GM20431 (cell line): ENCODE results near the gene HHATL.

ENCODE experiments used
- in situ Hi-C: fragments of 300-500 bp; cut with MseI, MboI; formaldehyde crosslinking; loops from one replicate; pipeline ENCODE4 v1.15.0; 2020; ENCODE audit warnings: low sequenced_read_pairs; ENCODE audit not compliant: unreplicated experiment

The HHATL gene, protein sequence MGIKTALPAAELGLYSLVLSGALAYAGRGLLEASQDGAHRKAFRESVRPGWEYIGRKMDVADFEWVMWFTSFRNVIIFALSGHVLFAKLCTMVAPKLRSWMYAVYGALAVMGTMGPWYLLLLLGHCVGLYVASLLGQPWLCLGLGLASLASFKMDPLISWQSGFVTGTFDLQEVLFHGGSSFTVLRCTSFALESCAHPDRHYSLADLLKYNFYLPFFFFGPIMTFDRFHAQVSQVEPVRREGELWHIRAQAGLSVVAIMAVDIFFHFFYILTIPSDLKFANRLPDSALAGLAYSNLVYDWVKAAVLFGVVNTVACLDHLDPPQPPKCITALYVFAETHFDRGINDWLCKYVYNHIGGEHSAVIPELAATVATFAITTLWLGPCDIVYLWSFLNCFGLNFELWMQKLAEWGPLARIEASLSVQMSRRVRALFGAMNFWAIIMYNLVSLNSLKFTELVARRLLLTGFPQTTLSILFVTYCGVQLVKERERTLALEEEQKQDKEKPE

DNA sequence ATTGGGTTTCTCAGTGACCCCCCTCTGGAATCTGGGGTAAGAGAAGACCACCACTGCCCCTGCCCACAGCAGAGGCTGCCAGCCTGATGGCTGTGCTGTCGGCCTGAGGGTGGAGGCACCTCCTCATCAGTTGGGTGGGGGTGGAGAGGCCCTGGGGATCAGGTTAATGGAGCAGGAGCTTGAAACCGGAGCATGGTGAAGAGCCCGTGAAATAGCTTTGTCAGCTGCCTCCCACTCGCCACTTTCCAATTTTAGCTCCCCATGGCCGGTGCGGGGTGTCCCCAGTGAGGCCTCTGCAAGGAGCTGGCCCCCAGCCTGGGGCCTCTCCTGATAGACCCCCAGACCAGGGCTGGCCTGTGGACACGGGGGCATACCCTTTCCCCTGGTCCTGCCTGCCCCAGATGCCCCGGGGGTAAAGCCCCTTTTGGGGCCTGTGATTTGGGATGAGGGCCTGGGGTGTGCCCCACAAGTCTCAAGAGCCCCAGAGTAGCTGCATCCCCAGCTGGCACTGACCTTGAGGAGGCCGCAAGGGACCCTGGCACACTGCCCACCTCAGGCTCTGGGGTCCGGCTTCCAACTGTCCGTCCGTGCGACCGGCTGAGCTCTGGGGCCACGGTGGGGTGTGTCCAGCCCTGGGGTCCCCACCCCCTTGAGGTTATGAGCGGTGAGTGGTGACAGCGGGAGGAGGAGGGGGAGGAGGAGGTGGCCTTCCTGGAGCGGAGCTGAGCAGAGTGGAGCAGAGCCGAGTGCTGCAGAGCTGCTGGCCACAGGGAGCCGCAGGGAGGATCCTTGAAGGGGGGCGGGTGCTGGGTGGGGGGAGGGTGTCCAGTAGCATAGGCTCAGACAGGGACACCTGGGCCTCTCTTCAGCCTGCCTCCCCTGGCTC lies at the start of gene HHATL:
Gene HHATL, minus strand, starts transcription at position 733 of the 886 bp plus-strand sequence. CDS start 1,972 bp downstream, outside the sequence.
- in situ Hi-C loops, result no loop called here

DNA sequence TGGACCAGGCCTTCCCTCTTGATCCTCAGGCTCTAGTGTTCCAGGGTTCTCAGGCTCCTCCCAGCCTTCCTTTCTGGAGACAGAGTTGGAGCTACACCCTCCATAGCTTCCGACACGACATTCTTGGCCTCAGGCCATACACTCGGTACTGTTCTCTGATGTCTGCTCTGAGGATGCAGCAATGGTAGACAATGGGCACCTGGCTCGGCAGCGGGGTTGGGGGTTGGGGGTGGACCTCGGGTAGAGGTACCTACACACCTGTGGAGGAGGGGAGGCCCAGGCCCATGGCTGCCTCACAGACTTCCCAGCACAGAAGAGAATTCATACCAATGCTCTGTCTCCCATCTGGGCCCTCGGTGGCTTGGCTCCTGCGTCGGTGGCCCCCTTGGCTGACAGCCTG lies 49.0 kb upstream of the HHATL start:
- in situ Hi-C loops, result no loop called here

DNA sequence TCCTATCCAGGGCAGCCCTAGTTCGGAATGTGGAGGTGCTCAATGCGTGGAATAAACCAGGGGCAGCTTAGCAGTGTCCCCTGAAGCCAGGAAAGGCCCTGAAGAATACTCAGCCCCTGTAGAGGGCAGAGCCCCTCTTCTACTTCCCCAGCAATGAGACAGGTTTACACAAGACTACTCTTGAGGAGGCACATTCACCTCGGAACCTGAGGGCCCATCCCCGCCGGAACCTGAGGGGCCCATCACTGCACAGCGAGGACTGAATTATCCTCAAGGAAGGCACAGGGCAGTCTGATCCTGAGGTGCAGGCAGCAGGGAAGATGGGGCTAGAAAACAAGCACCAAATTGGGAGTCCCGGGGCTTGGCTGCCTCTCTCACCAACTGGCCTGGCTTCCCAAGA lies 48.2 kb upstream of the HHATL start:
- in situ Hi-C loops, result no loop called here

DNA sequence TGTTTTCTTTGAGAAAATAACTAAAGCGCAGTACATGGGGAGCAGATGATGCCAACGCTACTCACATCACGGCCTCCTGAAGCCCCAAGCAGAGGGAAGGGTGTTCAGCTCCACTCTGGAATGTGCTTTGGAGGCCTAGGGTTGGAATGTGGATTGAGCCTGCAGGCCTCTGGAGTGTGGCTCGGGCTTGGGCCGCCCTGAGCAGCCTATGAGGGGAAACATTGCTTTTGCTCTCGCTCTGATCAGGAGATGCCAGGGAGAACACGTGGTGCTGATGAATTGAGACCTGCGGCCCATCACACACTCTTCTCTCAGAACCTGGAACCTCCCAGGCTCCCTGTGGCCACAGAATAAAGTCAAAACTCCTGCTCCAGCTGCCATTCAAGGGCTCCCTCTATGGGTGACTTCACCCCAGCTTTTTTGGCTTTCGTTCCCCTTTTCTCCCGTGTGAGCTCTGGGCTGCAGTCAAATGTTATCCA lies 47.2 kb upstream of the HHATL start:
- in situ Hi-C loops, result loop anchor here (10.0 kb wide), 1 partner anchor 195 kb away; no protein-coding TSS in a partner anchor

DNA sequence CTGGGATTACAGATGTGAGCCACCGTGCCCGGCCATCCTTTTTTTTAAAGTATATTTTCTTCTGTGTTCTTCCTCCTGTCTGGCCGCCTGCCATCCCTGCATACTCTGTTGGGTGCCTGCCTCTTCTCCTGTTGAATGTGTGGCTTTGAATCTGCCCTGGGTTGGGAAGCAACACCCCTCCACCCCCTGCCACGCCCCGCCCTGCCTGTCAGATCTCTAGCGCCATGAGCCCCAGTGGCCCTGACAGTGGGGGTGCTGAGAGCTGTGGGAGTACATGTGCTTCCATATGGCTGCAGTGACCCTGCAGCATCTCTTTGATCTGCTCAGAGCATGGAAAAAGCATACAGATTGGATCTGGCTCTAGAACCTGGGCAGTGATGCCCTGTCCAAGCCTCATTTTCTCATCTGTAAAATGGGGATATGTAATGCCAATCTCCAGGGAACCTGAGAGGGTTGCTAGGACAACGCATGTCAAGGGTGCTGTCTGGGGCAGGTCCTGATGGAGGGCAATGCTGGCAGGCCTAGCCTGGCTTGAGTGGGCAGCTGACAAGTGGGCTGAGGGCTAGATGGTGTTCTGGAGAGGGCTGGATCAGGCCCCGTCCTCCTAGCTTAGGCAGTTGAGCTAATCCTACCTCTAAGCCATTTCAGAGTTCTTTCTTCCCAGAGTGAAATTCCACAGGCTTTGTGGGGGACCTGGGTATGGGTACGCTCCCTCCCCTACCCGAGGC lies 46.6 kb upstream of the HHATL start:
- in situ Hi-C loops, result loop anchor here (10.0 kb wide), 1 partner anchor 194 kb away; no protein-coding TSS in a partner anchor

DNA sequence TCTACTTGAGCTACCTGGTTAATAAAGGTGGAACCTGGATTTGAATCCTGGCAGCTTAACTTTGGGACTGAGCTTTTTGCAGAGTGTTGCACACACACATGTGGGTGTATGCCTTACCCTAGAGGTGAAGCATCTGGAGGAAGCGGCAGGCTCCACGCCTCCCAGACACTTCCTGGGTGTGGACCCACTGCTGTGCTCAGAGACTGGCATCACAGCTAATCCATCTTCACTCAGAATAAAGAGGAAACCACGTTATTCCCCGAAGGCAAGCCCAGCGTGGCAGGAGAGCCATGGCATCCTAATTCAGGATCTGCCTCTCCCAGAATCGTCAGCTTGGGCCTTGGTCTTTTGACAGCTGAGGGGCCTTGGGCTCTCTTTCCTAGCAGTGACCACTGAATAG lies 45.0 kb upstream of the HHATL start:
- in situ Hi-C loops, result loop anchor here (10.0 kb wide), 1 partner anchor 193 kb away; no protein-coding TSS in a partner anchor

DNA sequence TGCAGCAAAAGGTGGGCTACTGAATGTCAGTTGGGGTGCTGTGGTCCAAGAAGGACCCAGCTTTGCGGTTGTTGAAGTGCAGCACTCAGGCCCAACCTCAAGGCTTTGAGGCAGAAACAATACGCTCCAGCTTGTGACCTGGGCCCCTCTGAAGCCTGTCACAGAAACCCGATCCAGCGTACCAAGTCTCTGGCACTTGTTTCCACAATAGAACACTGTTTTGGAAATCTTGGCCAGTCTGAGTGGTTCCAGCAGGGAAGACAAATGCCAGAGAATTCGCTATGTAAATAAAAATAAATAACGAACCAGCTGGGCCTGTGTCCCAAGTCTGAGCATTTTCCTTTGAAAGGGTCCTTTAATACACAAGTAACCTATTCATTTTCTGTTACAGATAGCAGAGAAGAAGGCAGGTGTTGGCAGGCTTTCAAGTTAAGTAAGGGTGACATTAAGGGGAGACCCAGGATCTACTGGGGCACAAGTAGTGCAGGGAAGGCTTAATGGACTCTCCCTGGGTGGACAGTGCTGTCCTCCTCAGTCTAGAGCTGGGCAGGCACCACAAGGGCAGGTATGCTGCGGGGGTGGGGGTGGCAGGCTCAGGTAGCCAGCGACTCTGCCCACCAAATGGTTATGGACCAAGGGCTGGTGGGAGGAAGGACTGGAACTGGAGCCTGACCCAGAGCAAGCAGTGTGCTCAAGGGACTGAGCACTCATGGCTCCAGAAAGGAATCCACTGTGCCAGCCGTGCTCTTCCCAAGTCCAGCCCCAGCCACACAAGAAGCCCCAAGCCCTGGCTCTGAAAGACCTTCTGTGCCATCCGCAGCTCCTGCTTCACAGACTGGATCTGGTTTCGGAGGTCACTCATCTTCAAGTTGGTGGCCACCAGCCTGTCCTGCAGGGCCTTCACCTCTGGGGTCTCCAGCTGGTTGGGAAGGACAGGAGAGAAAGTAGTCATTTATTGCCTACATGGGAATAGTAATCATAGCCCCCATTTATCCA lies 44.2 kb upstream of the HHATL start:
- in situ Hi-C loops, result loop anchor here (10.0 kb wide), 1 partner anchor 192 kb away; no protein-coding TSS in a partner anchor

DNA sequence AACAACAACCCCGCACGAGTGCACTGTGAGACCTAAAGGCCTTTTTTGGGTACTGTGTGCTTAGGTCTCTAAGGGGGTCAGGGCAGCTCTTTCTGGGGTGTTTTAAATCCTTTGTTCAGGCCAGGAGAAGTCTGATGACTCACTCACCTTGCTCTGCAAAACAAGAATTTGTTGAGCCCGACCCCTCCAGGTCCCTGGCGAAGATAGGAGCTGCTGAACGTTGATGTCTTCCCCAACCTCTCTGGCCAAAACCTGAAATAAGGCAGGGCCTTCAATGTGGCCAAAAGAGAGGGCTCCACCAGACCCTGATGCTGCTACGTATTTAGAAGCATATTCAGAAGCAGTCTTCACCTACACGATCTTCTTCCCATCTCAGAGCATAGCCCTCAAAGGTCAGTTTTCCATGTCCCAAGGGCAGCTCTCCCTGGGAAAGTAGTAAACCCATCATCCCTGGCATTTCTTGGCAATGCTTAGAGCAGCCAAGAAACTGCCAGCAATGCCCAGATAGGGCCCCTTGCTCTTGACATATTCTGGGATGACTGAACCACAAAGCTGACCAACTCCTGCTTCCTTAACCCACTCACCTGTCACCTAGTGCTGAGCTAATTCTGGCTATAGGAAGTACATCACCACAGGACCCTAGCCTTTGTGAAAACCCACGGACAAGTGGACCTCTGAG lies 43.3 kb upstream of the HHATL start:
- in situ Hi-C loops, result loop anchor here (10.0 kb wide), 1 partner anchor 191 kb away; no protein-coding TSS in a partner anchor

DNA sequence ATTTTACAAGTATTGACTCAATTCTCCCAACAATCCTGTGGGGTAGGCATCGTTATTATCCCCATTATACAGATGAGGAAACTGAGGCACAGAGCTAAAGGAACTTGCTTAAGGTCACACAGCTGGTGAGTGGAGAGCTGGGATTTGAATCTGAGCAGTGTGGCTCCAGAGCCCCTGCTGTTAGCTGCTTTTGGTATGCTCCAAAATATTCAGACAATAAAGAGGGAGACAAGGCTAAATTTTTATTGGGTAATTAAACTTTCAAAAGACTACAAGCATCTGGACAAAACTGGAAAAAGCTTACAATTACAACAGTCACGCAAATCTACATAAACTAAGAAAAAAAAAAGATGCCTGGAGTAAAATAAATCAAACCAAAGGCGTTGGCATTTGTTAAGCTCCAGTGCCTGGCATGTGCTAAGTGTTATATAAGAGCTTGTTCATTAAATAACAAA lies 42.7 kb upstream of the HHATL start:
- in situ Hi-C loops, result loop anchor here (10.0 kb wide), 1 partner anchor 191 kb away; no protein-coding TSS in a partner anchor

DNA sequence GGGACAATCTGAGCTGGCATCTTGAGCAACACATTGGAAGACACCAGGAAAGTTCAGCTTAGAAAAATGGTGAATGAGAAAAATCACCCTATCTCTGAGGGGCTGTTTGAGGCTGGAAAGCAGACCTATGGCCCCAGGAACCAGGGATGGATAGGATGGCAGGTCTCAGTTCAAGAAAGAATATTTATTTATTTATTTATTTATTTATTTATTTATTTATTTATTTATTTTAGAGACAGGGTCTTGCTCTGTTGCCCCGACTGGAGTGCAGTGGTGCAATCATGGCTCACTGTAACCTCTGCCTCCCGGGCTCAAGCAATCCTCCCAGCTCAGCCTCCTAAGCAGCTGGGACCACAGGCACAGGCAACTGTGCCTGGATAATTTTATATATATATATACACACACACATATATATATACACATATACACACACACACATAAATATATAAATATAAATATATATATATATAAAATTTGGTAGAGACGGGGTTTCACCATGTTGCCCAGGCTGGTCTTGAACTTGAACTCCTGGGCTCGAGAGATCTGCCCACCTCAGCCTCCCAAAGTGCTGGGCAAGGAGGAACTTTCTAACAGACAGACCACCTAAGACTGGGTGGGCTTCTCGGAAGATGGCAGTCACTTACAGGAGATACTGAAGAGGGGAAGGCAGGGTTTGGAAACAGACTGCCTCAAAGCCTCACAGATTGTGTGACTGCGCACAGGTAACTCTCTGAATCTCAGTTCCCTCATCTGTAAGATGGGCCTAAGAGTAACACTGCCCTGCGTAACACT lies 40.8 kb upstream of the HHATL start:
- in situ Hi-C loops, result loop anchor here (10.0 kb wide), 1 partner anchor 189 kb away; no protein-coding TSS in a partner anchor

DNA sequence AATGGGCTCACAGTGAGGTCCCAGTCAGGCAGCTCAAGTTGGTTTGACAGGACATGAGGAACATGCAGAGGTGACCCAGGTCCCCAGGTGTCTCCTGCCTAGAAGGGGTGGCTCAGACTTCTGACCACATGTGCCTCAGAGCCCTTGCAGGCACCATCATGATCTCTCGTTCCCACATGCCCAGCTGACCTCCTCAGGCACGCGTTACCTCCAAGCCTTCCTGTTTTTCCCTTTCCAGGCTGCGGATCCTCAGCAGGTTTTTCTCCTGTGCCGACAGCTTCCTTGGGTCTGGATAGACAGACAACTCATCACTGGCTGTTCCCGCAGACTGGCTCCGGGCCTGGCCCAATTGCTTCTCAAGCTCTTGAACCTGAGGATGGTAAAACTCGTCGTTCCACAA lies 40.1 kb upstream of the HHATL start:
- in situ Hi-C loops, result loop anchor here (10.0 kb wide), 1 partner anchor 188 kb away; no protein-coding TSS in a partner anchor

DNA sequence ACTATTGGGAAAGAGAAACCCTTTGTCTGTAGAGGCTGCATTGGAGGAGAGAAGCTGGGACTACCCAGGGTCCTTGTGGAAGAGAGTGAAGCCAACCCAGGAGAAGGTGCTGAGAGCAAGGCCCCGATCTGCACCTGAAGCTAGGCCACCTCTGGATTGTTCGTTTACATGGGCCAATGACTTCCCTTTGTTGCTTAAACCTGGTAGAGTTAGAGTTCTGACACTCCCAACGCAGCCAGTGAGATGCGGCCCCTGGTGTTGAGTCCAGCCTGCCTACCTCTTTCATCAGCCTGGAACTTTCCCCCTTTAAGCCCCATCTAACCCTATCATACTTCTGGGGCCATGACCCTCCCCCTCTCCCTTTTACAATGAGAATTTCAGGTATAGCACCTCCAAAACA lies 39.7 kb upstream of the HHATL start:
- in situ Hi-C loops, result loop anchor here (10.0 kb wide), 1 partner anchor 187 kb away; no protein-coding TSS in a partner anchor

DNA sequence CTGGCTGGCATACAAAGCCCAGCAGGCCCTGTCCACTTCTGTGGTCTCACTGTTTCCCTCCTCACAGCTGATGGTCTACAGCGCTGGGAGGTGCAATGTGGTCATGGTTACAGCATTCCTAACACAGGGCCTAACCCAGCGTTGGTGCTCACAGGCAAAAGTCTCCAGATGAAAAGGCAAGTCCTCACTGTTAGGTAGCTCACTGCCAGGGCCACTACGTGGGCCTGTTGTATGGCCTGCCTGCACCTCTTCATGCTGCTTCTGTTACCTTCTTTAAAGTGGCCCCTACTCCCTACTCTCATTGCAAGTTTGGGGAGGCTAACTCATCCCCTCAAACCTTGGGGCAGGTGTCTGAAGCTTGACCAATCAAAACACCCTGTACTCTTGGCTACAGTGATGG lies 39.2 kb upstream of the HHATL start:
- in situ Hi-C loops, result loop anchor here (10.0 kb wide), 1 partner anchor 187 kb away; no protein-coding TSS in a partner anchor

DNA sequence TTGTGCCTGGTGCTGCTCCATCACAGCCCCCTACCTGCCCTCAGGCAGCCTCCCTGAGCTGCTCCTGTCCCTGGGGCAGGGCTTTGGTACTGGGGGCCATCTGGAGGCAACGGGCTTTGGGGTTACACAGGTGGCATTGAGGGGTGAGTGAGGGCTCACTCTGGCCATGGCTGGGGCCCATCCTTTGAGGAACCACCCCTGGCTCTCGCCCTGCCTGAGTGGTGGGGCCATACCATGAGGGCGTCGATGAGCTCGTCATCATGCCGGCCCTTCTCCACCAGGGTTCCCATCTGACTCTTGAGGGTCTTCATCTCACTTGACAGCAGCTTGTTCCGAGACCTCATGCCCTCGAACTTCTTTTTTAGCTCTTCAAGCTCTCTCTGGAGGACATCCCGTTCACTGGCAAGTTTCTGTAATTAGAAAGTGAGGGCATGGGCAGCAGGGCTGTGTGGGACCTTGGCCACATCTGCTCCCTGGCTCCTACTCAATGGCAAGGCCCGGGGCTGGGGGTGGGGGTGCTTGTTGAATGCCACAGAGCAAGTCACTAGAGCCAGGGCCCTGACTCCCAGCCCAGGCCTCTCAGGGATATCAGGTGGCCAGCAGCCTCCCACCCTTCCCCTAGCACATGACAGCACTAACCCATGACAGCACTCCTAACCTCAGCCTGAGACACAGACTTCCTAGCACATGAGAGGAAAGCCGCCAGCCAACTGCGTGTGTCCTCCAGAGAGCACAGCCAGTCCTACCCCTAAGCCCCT lies 37.0 kb upstream of the HHATL start:
- in situ Hi-C loops, result loop anchor here (10.0 kb wide), 1 partner anchor 185 kb away; no protein-coding TSS in a partner anchor

DNA sequence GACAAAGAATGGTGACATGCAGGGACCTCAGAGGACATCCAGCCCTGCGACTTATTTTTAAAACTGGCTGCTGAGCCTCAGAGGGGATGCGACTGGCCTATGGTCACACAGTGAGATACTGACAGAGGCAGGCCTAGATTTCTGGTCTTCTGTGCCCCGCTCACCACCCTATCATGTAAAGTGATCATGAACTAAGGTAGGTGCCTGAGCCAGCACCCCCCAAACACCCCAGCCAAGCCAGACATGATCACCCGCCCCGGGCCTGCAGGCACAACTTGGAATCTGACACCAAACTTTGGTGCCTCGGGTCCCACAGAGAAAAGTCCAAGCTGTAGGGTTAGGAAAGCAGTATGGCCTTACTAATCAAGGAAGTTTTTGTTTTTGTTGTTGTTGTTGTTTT lies 33.9 kb upstream of the HHATL start:
- in situ Hi-C loops, result no loop called here

DNA sequence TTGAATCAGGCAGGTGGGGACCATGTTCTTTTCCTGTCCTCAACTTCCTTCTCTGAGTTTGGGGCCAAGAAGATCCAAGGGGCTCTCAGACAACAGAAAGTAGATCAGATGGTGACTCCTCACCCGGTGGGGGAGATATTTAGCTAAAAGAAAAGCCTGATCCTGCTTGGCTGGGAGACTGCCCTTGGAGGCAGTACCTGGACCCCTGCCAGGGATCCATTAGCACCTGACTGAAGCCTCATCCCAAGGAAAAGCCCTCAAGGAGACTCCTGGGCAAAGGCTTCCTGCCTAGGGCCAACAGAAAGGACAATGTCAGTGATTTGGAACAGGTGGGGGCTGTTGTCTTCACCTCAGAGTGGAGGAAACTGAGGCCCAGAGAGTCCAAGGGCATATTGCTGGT lies 33.5 kb upstream of the HHATL start:
- in situ Hi-C loops, result no loop called here
